T-helper 1 cell treated with Interleukin-12 subunit alpha and Interleukin-12 subunit beta and Interleukin-4 antibody, amounts not matched to agents 30 μg/mL and 1 μg/mL, for 36 hours (primary cell): ENCODE data around the gene IL1F10.

Experiments used
- H3K27ac Mint-ChIP-seq: one replicate; pipeline ENCODE4 v1.8.0; 2021; ENCODE audit warnings: mild to moderate bottlenecking, mixed read lengths
- H3K27me3 Mint-ChIP-seq: one replicate; pipeline ENCODE4 v1.8.0; 2021; ENCODE audit warnings: low read depth, mixed read lengths
- H3K36me3 Mint-ChIP-seq: one replicate; pipeline ENCODE4 v1.8.0; 2021; ENCODE audit warnings: low read depth, mixed read lengths
- H3K4me1 Mint-ChIP-seq: one replicate; pipeline ENCODE4 v1.8.0; 2021; ENCODE audit warnings: low read depth, mixed read lengths
- H3K4me3 Mint-ChIP-seq: one replicate; pipeline ENCODE4 v1.8.0; 2021; ENCODE audit warnings: mild to moderate bottlenecking, moderate library complexity, mixed read lengths
- H3K9me3 Mint-ChIP-seq: one replicate; pipeline ENCODE4 v1.8.0; 2021; ENCODE audit warnings: mixed read lengths

The IL1F10 gene

GRCh38 chr2:113102133-113102532, 34.4 kb downstream of the IL1F10 start:
- H3K27me3 Mint-ChIP-seq, result no peaks in the 10 kb centered on the region
- H3K4me3 Mint-ChIP-seq, result no peak overlapping the region
- H3K27ac Mint-ChIP-seq, result no peak overlapping the region
- peaks cover 40% of the 10 kb centered on the region for H3K4me1 Mint-ChIP-seq
- peaks cover 24% of the 10 kb centered on the region for H3K36me3 Mint-ChIP-seq
- H3K9me3 Mint-ChIP-seq, result peaks cover 32% of the 10 kb centered on the region

- peaks cover 19% of the 10 kb centered on the region for H3K36me3 Mint-ChIP-seq
- peaks cover 31% of the 10 kb centered on the region for H3K4me1 Mint-ChIP-seq
- H3K27ac Mint-ChIP-seq, result no peak overlapping the region
- no peaks in the 10 kb centered on the region for H3K27me3 Mint-ChIP-seq
- peaks cover 24% of the 10 kb centered on the region for H3K9me3 Mint-ChIP-seq
- H3K4me3 Mint-ChIP-seq, result no peak overlapping the region
These were observed 35.5 kb downstream of the IL1F10 start for GRCh38 chr2:113103277-113103676.

GRCh38 chr2:113104054-113104611, 36.4 kb downstream of the IL1F10 start:
- peaks cover 24% of the 10 kb centered on the region for H3K9me3 Mint-ChIP-seq
- peak overlapping the region; percentile 73 for H3K27ac Mint-ChIP-seq
- H3K36me3 Mint-ChIP-seq, result peaks cover 21% of the 10 kb centered on the region
- no peaks in the 10 kb centered on the region for H3K27me3 Mint-ChIP-seq
- peaks cover 29% of the 10 kb centered on the region for H3K4me1 Mint-ChIP-seq
- H3K4me3 Mint-ChIP-seq, result peak overlapping the region; percentile 4

- Mint-ChIP-seq H3K4me1 (peaks cover 29% of the 10 kb centered on the region), H3K4me3 (no peak overlapping the region)
These were observed 37.4 kb downstream of the IL1F10 start for GRCh38 chr2:113105047-113105785.

GRCh38 chr2:113111121-113111520, 43.4 kb downstream of the IL1F10 start:
- Mint-ChIP-seq H3K36me3 (peaks cover 2% of the 10 kb centered on the region), H3K4me1 (peaks cover 8% of the 10 kb centered on the region), H3K4me3 (no peak overlapping the region), H3K9me3 (no peaks in the 10 kb centered on the region), H3K27me3 (peaks cover 4% of the 10 kb centered on the region), H3K27ac (no peak overlapping the region)

More at GRCh38 chr2:113105047-113105785, 37.4 kb downstream of the IL1F10 start:
- Mint-ChIP-seq H3K36me3 (peaks cover 21% of the 10 kb centered on the region), H3K27ac (peak overlapping the region; percentile 18), H3K9me3 (peaks cover 24% of the 10 kb centered on the region), H3K27me3 (no peaks in the 10 kb centered on the region)

GRCh38 chr2:113111823-113112287, 44.1 kb downstream of the IL1F10 start:
- Mint-ChIP-seq H3K27ac (no peak overlapping the region), H3K36me3 (peaks cover 2% of the 10 kb centered on the region), H3K9me3 (no peaks in the 10 kb centered on the region), H3K4me3 (no peak overlapping the region), H3K27me3 (peaks cover 4% of the 10 kb centered on the region), H3K4me1 (peaks cover 12% of the 10 kb centered on the region)

- H3K27me3 Mint-ChIP-seq, result peaks cover 4% of the 10 kb centered on the region
- H3K27ac Mint-ChIP-seq, result no peak overlapping the region
- H3K9me3 Mint-ChIP-seq, result no peaks in the 10 kb centered on the region
- peaks cover 2% of the 10 kb centered on the region for H3K36me3 Mint-ChIP-seq
- no peak overlapping the region for H3K4me3 Mint-ChIP-seq
- H3K4me1 Mint-ChIP-seq, result peaks cover 15% of the 10 kb centered on the region
These were observed 44.7 kb downstream of the IL1F10 start for GRCh38 chr2:113112441-113112840.

GRCh38 chr2:113112871-113113270, 45.1 kb downstream of the IL1F10 start:
- Mint-ChIP-seq H3K9me3 (no peaks in the 10 kb centered on the region), H3K27ac (no peak overlapping the region), H3K27me3 (peaks cover 4% of the 10 kb centered on the region), H3K4me3 (no peak overlapping the region), H3K36me3 (peaks cover 2% of the 10 kb centered on the region), H3K4me1 (peaks cover 16% of the 10 kb centered on the region)

- Mint-ChIP-seq H3K36me3 (no peaks in the 10 kb centered on the region), H3K27ac (no peak overlapping the region), H3K9me3 (no peaks in the 10 kb centered on the region), H3K27me3 (peaks cover 4% of the 10 kb centered on the region), H3K4me3 (no peak overlapping the region), H3K4me1 (peaks cover 18% of the 10 kb centered on the region)
These were observed 46.0 kb downstream of the IL1F10 start for GRCh38 chr2:113113807-113114206.

GRCh38 chr2:113114224-113114945, 46.6 kb downstream of the IL1F10 start:
- Mint-ChIP-seq H3K27me3 (peaks cover 4% of the 10 kb centered on the region), H3K4me1 (peaks cover 18% of the 10 kb centered on the region), H3K36me3 (no peaks in the 10 kb centered on the region), H3K27ac (no peak overlapping the region), H3K9me3 (no peaks in the 10 kb centered on the region), H3K4me3 (no peak overlapping the region)

- H3K9me3 Mint-ChIP-seq, result no peaks in the 10 kb centered on the region
- H3K4me3 Mint-ChIP-seq, result no peak overlapping the region
- no peak overlapping the region for H3K27ac Mint-ChIP-seq
- H3K27me3 Mint-ChIP-seq, result peaks cover 8% of the 10 kb centered on the region
- H3K4me1 Mint-ChIP-seq, result peaks cover 21% of the 10 kb centered on the region
- no peaks in the 10 kb centered on the region for H3K36me3 Mint-ChIP-seq
These were observed 47.2 kb downstream of the IL1F10 start for GRCh38 chr2:113114996-113115395.

- peak overlapping the region; percentile 79 for H3K27ac Mint-ChIP-seq
- H3K36me3 Mint-ChIP-seq, result peaks cover 2% of the 10 kb centered on the region
- peaks cover 19% of the 10 kb centered on the region for H3K4me1 Mint-ChIP-seq
- no peak overlapping the region for H3K4me3 Mint-ChIP-seq
- peaks cover 8% of the 10 kb centered on the region for H3K27me3 Mint-ChIP-seq
- H3K9me3 Mint-ChIP-seq, result no peaks in the 10 kb centered on the region
These were observed 48.6 kb downstream of the IL1F10 start for GRCh38 chr2:113116100-113116958.

GRCh38 chr2:113117541-113118262, 49.9 kb downstream of the IL1F10 start:
- H3K27ac Mint-ChIP-seq, result peak overlapping the region; percentile 32
- H3K36me3 Mint-ChIP-seq, result peaks cover 3% of the 10 kb centered on the region
- H3K9me3 Mint-ChIP-seq, result no peaks in the 10 kb centered on the region
- no peak overlapping the region for H3K4me3 Mint-ChIP-seq
- peaks cover 19% of the 10 kb centered on the region for H3K4me1 Mint-ChIP-seq
- peaks cover 9% of the 10 kb centered on the region for H3K27me3 Mint-ChIP-seq
